Astrocyte (in vitro differentiated cells and primary cell): ENCODE results near the gene ABLIM2. TPM values are rescaled to one million over a fixed set of nuclear protein-coding genes. Genes with fewer than 3 reads are reported as not detected.
A peak's percentile ranks its signal among the peaks of the same experiment; 100 is the strongest.

Experiments
- DNase-seq: peaks from one replicate; pipeline ENCODE4 v3.0.0-alpha.2; 2010; ENCODE audit warnings: low read depth
- FAIRE-seq: peaks from 2 replicates; lab custom pipeline; 2011; peaks lifted over from hg19 to GRCh38; lab: Jason Lieb, UNC
- H2AFZ ChIP-seq: 2 replicates; pipeline ENCODE4 v1.6.0; 2012; ENCODE audit warnings: low read depth, low read length, inconsistent platforms
- H3K27ac ChIP-seq: 2 replicates; pipeline ENCODE4 v1.5.1; 2011; ENCODE audit warnings: low read depth, low read length, inconsistent platforms
- H3K27me3 ChIP-seq: 2 replicates; pipeline ENCODE4 v1.6.0; 2011; ENCODE audit warnings: low read length, inconsistent platforms; ENCODE audit not compliant: insufficient read depth
- H3K36me3 ChIP-seq: 2 replicates; pipeline ENCODE4 v1.5.1; 2011; ENCODE audit warnings: low read length, inconsistent platforms; ENCODE audit not compliant: insufficient read depth
- H3K4me1 ChIP-seq: 2 replicates; pipeline ENCODE4 v1.5.1; 2011; ENCODE audit warnings: low read length, inconsistent platforms; ENCODE audit not compliant: insufficient read depth
- H3K4me2 ChIP-seq: 2 replicates; pipeline ENCODE4 v1.6.0; 2012; ENCODE audit warnings: low read length, inconsistent platforms
- H3K4me3 ChIP-seq: 2 replicates; pipeline ENCODE4 v1.5.1; 2011; ENCODE audit warnings: low read depth, mild to moderate bottlenecking, low read length, inconsistent platforms; ENCODE audit not compliant: insufficient read depth
- H3K79me2 ChIP-seq: 2 replicates; pipeline ENCODE4 v1.6.0; 2012; ENCODE audit warnings: mild to moderate bottlenecking, low read length, inconsistent platforms; ENCODE audit not compliant: insufficient read depth
- H3K9ac ChIP-seq: 2 replicates; pipeline ENCODE4 v1.6.0; 2012; ENCODE audit warnings: mild to moderate bottlenecking, low read length, inconsistent platforms
- H3K9me3 ChIP-seq: 2 replicates; pipeline ENCODE4 v1.5.1; 2012; ENCODE audit warnings: low read depth, mild to moderate bottlenecking, low read length, inconsistent platforms; ENCODE audit not compliant: insufficient read depth
- H4K20me1 ChIP-seq: 2 replicates; pipeline ENCODE4 v1.6.0; 2012; ENCODE audit warnings: low read length, inconsistent platforms; ENCODE audit not compliant: insufficient read depth
- H3K27ac Mint-ChIP-seq: one replicate; pipeline ENCODE4 v1.8.0; 2021; ENCODE audit warnings: mild to moderate bottlenecking, mixed read lengths; ENCODE audit not compliant: unreplicated experiment
- H3K27me3 Mint-ChIP-seq: one replicate; pipeline ENCODE4 v1.8.0; 2021; ENCODE audit warnings: low read depth, mixed read lengths; ENCODE audit not compliant: unreplicated experiment
- H3K36me3 Mint-ChIP-seq: one replicate; pipeline ENCODE4 v1.8.0; 2021; ENCODE audit warnings: low read depth, mixed read lengths; ENCODE audit not compliant: unreplicated experiment
- H3K4me1 Mint-ChIP-seq: one replicate; pipeline ENCODE4 v1.8.0; 2021; ENCODE audit warnings: low read depth, mixed read lengths; ENCODE audit not compliant: unreplicated experiment
- H3K4me3 Mint-ChIP-seq: one replicate; pipeline ENCODE4 v1.8.0; 2021; ENCODE audit warnings: mild to moderate bottlenecking, moderate library complexity, mixed read lengths; ENCODE audit not compliant: unreplicated experiment
- H3K9me3 Mint-ChIP-seq: one replicate; pipeline ENCODE4 v1.8.0; 2021; ENCODE audit warnings: mild to moderate bottlenecking, mixed read lengths; ENCODE audit not compliant: unreplicated experiment
- CTCF ChIP-seq: IDR thresholded peaks from 2 replicates; pipeline ENCODE4 v1.5.1; 2011; ENCODE audit warnings: low read depth, mild to moderate bottlenecking, inconsistent platforms, low read length, moderate library complexity; ENCODE audit not compliant: insufficient read depth
- EZH2 ChIP-seq: IDR thresholded peaks from 2 replicates; pipeline ENCODE4 v1.6.1; 2012; ENCODE audit warnings: mild to moderate bottlenecking, low read length, inconsistent platforms; ENCODE audit not compliant: insufficient read depth
- total RNA-seq: library from RNA; stranded (reverse); gene quantifications from 2 replicates; pipeline ENCODE4 v1.2.1, GENCODE V29; 2021

ABLIM2 gene
- total RNA-seq, 1 donor from 2014 or later, result 0.50 TPM

GRCh38 chr4:8188743-8189550 lies 30.3 kb upstream of the ABLIM2 start:
- no peak for TF ChIP-seq EZH2
- TF ChIP-seq CTCF, result no peak
- Mint-ChIP-seq H3K9me3 (no peaks in the 10 kb centered on the region), H3K36me3 (no peaks in the 10 kb centered on the region), H3K4me1 (no peaks in the 10 kb centered on the region), H3K27me3 (peaks cover 31% of the 10 kb centered on the region), H3K4me3 (no peak overlapping the region), H3K27ac (no peak overlapping the region)
- no peaks in the 10 kb centered on the region for H3K79me2 ChIP-seq
- FAIRE-seq (no peak), DNase-seq (no peak)
- H3K9ac ChIP-seq, result no peak overlapping the region
- no peak overlapping the region for H2AFZ ChIP-seq
- peaks cover 23% of the 10 kb centered on the region for H3K4me1 ChIP-seq
- no peaks in the 10 kb centered on the region for H3K9me3 ChIP-seq
- H3K27ac ChIP-seq, result no peak overlapping the region
- H3K4me3 ChIP-seq, result no peak overlapping the region
- H3K4me2 ChIP-seq, result no peak overlapping the region
- H3K36me3 ChIP-seq, result no peaks in the 10 kb centered on the region
- no peaks in the 10 kb centered on the region for H4K20me1 ChIP-seq
- H3K27me3 ChIP-seq, result peaks cover 2% of the 10 kb centered on the region

- no peak overlapping the region for H3K27ac ChIP-seq
- no peaks in the 10 kb centered on the region for H3K36me3 Mint-ChIP-seq
- no peaks in the 10 kb centered on the region for H3K4me1 Mint-ChIP-seq
- H3K4me3 ChIP-seq, result no peak overlapping the region
- FAIRE-seq (no peak), DNase-seq (no peak)
- no peak overlapping the region for H2AFZ ChIP-seq
- H3K36me3 ChIP-seq, result no peaks in the 10 kb centered on the region
- no peak overlapping the region for H3K4me3 Mint-ChIP-seq
- H4K20me1 ChIP-seq, result no peaks in the 10 kb centered on the region
- TF ChIP-seq EZH2 (no peak), CTCF (no peak)
- H3K4me1 ChIP-seq, result peaks cover 29% of the 10 kb centered on the region
- H3K27me3 Mint-ChIP-seq, result peaks cover 31% of the 10 kb centered on the region
- H3K9me3 Mint-ChIP-seq, result no peaks in the 10 kb centered on the region
- no peaks in the 10 kb centered on the region for H3K9me3 ChIP-seq
- no peak overlapping the region for H3K27ac Mint-ChIP-seq
- H3K27me3 ChIP-seq, result peaks cover 2% of the 10 kb centered on the region
- no peaks in the 10 kb centered on the region for H3K79me2 ChIP-seq
- H3K4me2 ChIP-seq, result no peak overlapping the region
- H3K9ac ChIP-seq, result no peak overlapping the region
Observed at GRCh38 chr4:8188085-8188484, 29.5 kb upstream of the ABLIM2 start.

GRCh38 chr4:8185930-8186329 lies 27.3 kb upstream of the ABLIM2 start:
- no peak for FAIRE-seq
- H3K36me3 ChIP-seq, result no peaks in the 10 kb centered on the region
- Mint-ChIP-seq H3K4me3 (no peak overlapping the region), H3K27ac (no peak overlapping the region), H3K4me1 (no peaks in the 10 kb centered on the region), H3K27me3 (peaks cover 31% of the 10 kb centered on the region), H3K36me3 (no peaks in the 10 kb centered on the region), H3K9me3 (no peaks in the 10 kb centered on the region)
- H3K4me1 ChIP-seq, result peaks cover 24% of the 10 kb centered on the region
- H3K79me2 ChIP-seq, result no peaks in the 10 kb centered on the region
- H3K4me3 ChIP-seq, result no peak overlapping the region
- no peak for TF ChIP-seq EZH2
- TF ChIP-seq CTCF, result no peak
- no peaks in the 10 kb centered on the region for H4K20me1 ChIP-seq
- H3K27ac ChIP-seq, result no peak overlapping the region
- no peak overlapping the region for H2AFZ ChIP-seq
- no peak for DNase-seq
- peaks cover 2% of the 10 kb centered on the region for H3K27me3 ChIP-seq
- no peak overlapping the region for H3K9ac ChIP-seq
- H3K4me2 ChIP-seq, result peak overlapping the region; percentile 58
- no peaks in the 10 kb centered on the region for H3K9me3 ChIP-seq
